ENCODE measurements around the gene LRRFIP2. TPM values are rescaled to one million over a fixed set of nuclear protein-coding genes. Genes with fewer than 3 reads are reported as not detected.

The LRRFIP2 gene
- total RNA-seq, 4 donors from 2014 or later: 85.7 to 103 (median 100.0) TPM

- H3K27ac ChIP-seq: peak overlapping the region in 1 of 4 donors; percentile 4
- in situ Hi-C loops (cut with MboI; ENCODE audit: low sequenced_read_pairs in 4 of 4): no loop called here
- ATAC-seq (no peak), DNase-seq (no peak)
- H3K4me3 ChIP-seq: no peak overlapping the region
- no peaks in the 10 kb centered on the region for H3K27me3 ChIP-seq
- peaks cover 0 to 12% of the 10 kb centered on the region in 2 donors for H3K36me3 ChIP-seq
- H3K4me1 ChIP-seq: peaks cover 0 to 7% of the 10 kb centered on the region in 2 donors
- no peaks in the 10 kb centered on the region for H3K9me3 ChIP-seq
- TF ChIP-seq, protein P1, sequence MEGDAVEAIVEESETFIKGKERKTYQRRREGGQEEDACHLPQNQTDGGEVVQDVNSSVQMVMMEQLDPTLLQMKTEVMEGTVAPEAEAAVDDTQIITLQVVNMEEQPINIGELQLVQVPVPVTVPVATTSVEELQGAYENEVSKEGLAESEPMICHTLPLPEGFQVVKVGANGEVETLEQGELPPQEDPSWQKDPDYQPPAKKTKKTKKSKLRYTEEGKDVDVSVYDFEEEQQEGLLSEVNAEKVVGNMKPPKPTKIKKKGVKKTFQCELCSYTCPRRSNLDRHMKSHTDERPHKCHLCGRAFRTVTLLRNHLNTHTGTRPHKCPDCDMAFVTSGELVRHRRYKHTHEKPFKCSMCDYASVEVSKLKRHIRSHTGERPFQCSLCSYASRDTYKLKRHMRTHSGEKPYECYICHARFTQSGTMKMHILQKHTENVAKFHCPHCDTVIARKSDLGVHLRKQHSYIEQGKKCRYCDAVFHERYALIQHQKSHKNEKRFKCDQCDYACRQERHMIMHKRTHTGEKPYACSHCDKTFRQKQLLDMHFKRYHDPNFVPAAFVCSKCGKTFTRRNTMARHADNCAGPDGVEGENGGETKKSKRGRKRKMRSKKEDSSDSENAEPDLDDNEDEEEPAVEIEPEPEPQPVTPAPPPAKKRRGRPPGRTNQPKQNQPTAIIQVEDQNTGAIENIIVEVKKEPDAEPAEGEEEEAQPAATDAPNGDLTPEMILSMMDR (IDR thresholded peaks at IDR 0.05 in 4 of 5, conservative IDR thresholded peaks at IDR 0.05 in 1 of 5): no peak
- no peak for TF ChIP-seq POLR2A (IDR thresholded peaks at IDR 0.05)
- intact Hi-C loops (cut with DNase I; ENCODE audit: low total_unique reads): no loop called here
Observed at GRCh38 chr3:37103103-37103808, 71.1 kb downstream of the LRRFIP2 start.

GRCh38 chr3:37100411-37100810 lies 74.0 kb downstream of the LRRFIP2 start:
- no peak overlapping the region for H3K4me3 ChIP-seq
- peaks cover 0 to 7% of the 10 kb centered on the region in 2 donors for H3K4me1 ChIP-seq
- in situ Hi-C loops (cut with MboI; ENCODE audit: low sequenced_read_pairs in 4 of 4) (no loop called here), intact Hi-C loops (cut with DNase I; ENCODE audit: low total_unique reads) (no loop called here)
- TF ChIP-seq, protein P1 (IDR thresholded peaks at IDR 0.05 in 4 of 5, conservative IDR thresholded peaks at IDR 0.05 in 1 of 5): no peak
- TF ChIP-seq POLR2A (IDR thresholded peaks at IDR 0.05): no peak
- H3K36me3 ChIP-seq: peaks cover 0 to 21% of the 10 kb centered on the region in 2 donors
- ATAC-seq (no peak), DNase-seq (no peak)
- no peak overlapping the region for H3K27ac ChIP-seq
- no peaks in the 10 kb centered on the region for H3K27me3 ChIP-seq
- no peaks in the 10 kb centered on the region for H3K9me3 ChIP-seq

DNA sequence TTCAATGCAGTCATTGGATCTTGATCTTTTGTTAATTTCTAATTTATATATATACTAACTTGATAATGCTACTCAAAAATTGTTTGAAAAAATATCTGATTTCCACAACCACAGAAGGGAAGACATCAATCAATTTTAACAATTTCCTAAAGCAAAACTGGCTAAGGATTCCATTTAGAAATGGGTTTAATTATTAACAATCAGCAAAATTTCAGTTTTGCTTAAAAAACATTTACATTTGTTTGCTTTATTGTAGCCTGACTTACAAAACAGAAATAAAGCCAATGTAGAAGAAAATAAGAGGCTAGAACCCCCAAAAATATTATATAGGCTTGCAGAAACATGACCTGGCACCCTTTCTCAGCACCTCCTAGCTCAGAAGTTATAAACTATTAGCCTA lies 74.9 kb downstream of the LRRFIP2 start:
- Histone ChIP-seq H3K4me3 (no peak overlapping the region), H3K36me3 (peaks cover 0 to 23% of the 10 kb centered on the region in 2 donors), H3K27ac (no peak overlapping the region), H3K9me3 (no peaks in the 10 kb centered on the region), H3K4me1 (peaks cover 0 to 7% of the 10 kb centered on the region in 2 donors), H3K27me3 (no peaks in the 10 kb centered on the region)
- intact Hi-C loops (cut with DNase I; ENCODE audit: low total_unique reads) (no loop called here), in situ Hi-C loops (cut with MboI; ENCODE audit: low sequenced_read_pairs in 4 of 4) (no loop called here)
- ATAC-seq (no peak), DNase-seq (no peak)
- no peak for TF ChIP-seq POLR2A (IDR thresholded peaks at IDR 0.05)
- TF ChIP-seq, protein P1 (IDR thresholded peaks at IDR 0.05 in 4 of 5, conservative IDR thresholded peaks at IDR 0.05 in 1 of 5): no peak

DNA sequence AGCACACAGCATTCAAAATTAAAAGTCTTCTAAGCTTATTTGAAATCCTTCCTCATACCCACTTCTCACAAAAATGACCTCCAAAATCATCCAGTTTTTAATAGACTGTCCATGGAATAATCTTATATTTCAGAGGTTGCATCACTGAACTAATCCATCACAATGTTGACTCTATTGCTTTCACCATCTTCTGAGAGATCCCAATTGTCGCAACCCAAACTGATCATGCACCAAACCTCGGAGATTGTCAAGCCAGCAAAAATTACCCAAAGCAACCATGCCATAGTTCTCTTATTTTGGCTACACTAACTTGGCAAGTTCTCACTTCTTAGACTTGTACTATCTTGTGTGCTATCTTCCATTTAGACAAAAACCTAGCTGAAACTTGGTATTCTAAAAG lies 75.5 kb downstream of the LRRFIP2 start:
- Histone ChIP-seq H3K36me3 (peaks cover 0 to 22% of the 10 kb centered on the region in 2 donors), H3K4me3 (no peak overlapping the region), H3K9me3 (no peaks in the 10 kb centered on the region), H3K4me1 (peaks cover 0 to 7% of the 10 kb centered on the region in 2 donors), H3K27me3 (no peaks in the 10 kb centered on the region), H3K27ac (no peak overlapping the region)
- intact Hi-C loops (cut with DNase I; ENCODE audit: low total_unique reads): no loop called here
- TF ChIP-seq POLR2A (IDR thresholded peaks at IDR 0.05): no peak
- TF ChIP-seq, protein P1 (IDR thresholded peaks at IDR 0.05 in 4 of 5, conservative IDR thresholded peaks at IDR 0.05 in 1 of 5): no peak
- no peak for DNase-seq
- in situ Hi-C loops (cut with MboI; ENCODE audit: low sequenced_read_pairs in 4 of 4): no loop called here
- no peak for ATAC-seq

Measured in gastrocnemius medialis (tissue), 4 donors.